Endothelial cell of umbilical vein (primary cell): Measurements from ENCODE around the gene GIPR. TPM values are rescaled to one million over a fixed set of nuclear protein-coding genes. Genes with fewer than 3 reads are reported as not detected.

Experiments used
- BruUV-seq: library from RNA; stranded (reverse); fragments of 400-500 nt; replicated peaks from 2 replicates; lab custom pipeline; 2021; lab: Mats Ljungman, UMichigan
- CTCF ChIA-PET: fragments of 300-600, 350-600 bp; sonication (Branson Sonifier 250); formaldehyde crosslinking; loops from one replicate; lab custom pipeline; 2021; ENCODE audit warnings: antibody characterized with exemption, inconsistent platforms; lab: Charles Lee
- POLR2A ChIA-PET: fragments of 300-600, 350-600 bp; sonication (Branson Sonifier 250); formaldehyde crosslinking; loops from one replicate; lab custom pipeline; 2021; ENCODE audit warnings: antibody characterized with exemption, inconsistent platforms; lab: Charles Lee
- DNase-seq: peaks from one replicate; pipeline ENCODE4 v3.0.0-alpha.2; 2011; ENCODE audit warnings: low read depth, low spot score
- FAIRE-seq: peaks from 2 replicates; lab custom pipeline; 2011; peaks lifted over from hg19 to GRCh38; lab: Jason Lieb, UNC
- H2AFZ ChIP-seq: 2 replicates; pipeline ENCODE4 v1.6.0; 2012; ENCODE audit warnings: low read depth, low read length, control low read depth, inconsistent platforms
- H3K27ac ChIP-seq: 2 replicates; pipeline ENCODE4 v1.5.1; 2011; ENCODE audit warnings: low read depth, mild to moderate bottlenecking, control low read depth, low read length, moderate library complexity; ENCODE audit not compliant: insufficient read depth
- H3K27me3 ChIP-seq, 2 experiments: 2 replicates each; pipeline versions ENCODE4 v1.6.0 to v1.6.1; 2011; ENCODE audit warnings: low read length in 2 of 2, mixed read lengths in 1 of 2; ENCODE audit not compliant: control insufficient read depth in 2 of 2, insufficient read depth in 2 of 2
- H3K36me3 ChIP-seq, 2 experiments: 2 replicates in 1 of 2; 3 replicates in 1 of 2; pipeline ENCODE4 v1.5.1; 2011; ENCODE audit warnings: low read length in 2 of 2, mild to moderate bottlenecking in 1 of 2, moderate library complexity in 1 of 2; ENCODE audit not compliant: control insufficient read depth in 2 of 2, insufficient read depth in 2 of 2; ENCODE audit errors: extremely low read depth in 1 of 2
- H3K4me1 ChIP-seq: 3 replicates; pipeline ENCODE4 v1.5.1; 2011; ENCODE audit warnings: mild to moderate bottlenecking, low read length; ENCODE audit not compliant: control insufficient read depth, insufficient read depth; ENCODE audit errors: extremely low read depth
- H3K4me2 ChIP-seq: 2 replicates; pipeline ENCODE4 v1.6.1; 2011; ENCODE audit warnings: low read length, control low read depth, mixed read lengths; ENCODE audit not compliant: insufficient read depth
- H3K4me3 ChIP-seq, 3 experiments: fragments of 200-600 bp in 1 of 3; sonication (generic), shearing (Covaris generic) in 1 of 3; replicated peaks in 1 of 3; 2 replicates each; pipeline ENCODE4 v1.5.1; 2011 to 2016; ENCODE audit warnings: control low read depth in 3 of 3, low read length in 3 of 3, mild to moderate bottlenecking in 2 of 3, inconsistent platforms in 1 of 3, low read depth in 1 of 3, moderate library complexity in 1 of 3; ENCODE audit not compliant: insufficient read depth in 1 of 3
- H3K79me2 ChIP-seq: 2 replicates; pipeline ENCODE4 v1.6.0; 2012; ENCODE audit warnings: low read length, inconsistent platforms; ENCODE audit not compliant: control insufficient read depth, insufficient read depth
- H3K9ac ChIP-seq: replicated peaks from 2 replicates; pipeline ENCODE3; 2011; ENCODE audit warnings: low read length, control low read depth; ENCODE audit not compliant: insufficient read depth; ENCODE audit errors: extremely low read depth
- H3K9me1 ChIP-seq: replicated peaks from 3 replicates; pipeline ENCODE4 v1.6.0; 2011; ENCODE audit warnings: mild to moderate bottlenecking, low read length; ENCODE audit not compliant: control insufficient read depth, insufficient read depth; ENCODE audit errors: extremely low read depth
- H3K9me3 ChIP-seq: replicated peaks from 2 replicates; pipeline ENCODE4 v1.5.1; 2012; ENCODE audit warnings: low read length, inconsistent platforms; ENCODE audit not compliant: control insufficient read depth, insufficient read depth
- H4K20me1 ChIP-seq: replicated peaks from 2 replicates; pipeline ENCODE3; 2011; ENCODE audit warnings: mild to moderate bottlenecking, low read length; ENCODE audit not compliant: control insufficient read depth, insufficient read depth; ENCODE audit errors: extremely low read depth
- EZH2 ChIP-seq: IDR thresholded peaks from 2 replicates; pipeline ENCODE4 v1.6.1; 2012; ENCODE audit warnings: borderline replicate concordance, low read depth, mild to moderate bottlenecking, moderate library complexity, low read length, inconsistent platforms; ENCODE audit not compliant: severe bottlenecking
- FOS ChIP-seq: IDR thresholded peaks from 2 replicates; pipeline ENCODE4 v1.6.1; 2011; ENCODE audit warnings: mild to moderate bottlenecking, low read length, moderate library complexity, borderline replicate concordance; ENCODE audit not compliant: insufficient read depth
- GATA2 ChIP-seq: IDR thresholded peaks from 2 replicates; pipeline ENCODE4 v1.7.0; 2011; ENCODE audit warnings: low read depth, mild to moderate bottlenecking, moderate library complexity, mixed read lengths, low read length; ENCODE audit not compliant: insufficient read length, insufficient read depth
- JUN ChIP-seq: IDR thresholded peaks from 2 replicates; pipeline ENCODE4 v1.6.1; 2011; ENCODE audit warnings: borderline replicate concordance, low read depth; ENCODE audit not compliant: insufficient read length, insufficient read depth
- MYC ChIP-seq: IDR thresholded peaks from one replicate; pipeline ENCODE4 v1.6.1; 2011; ENCODE audit warnings: mild to moderate bottlenecking, low read depth, low read length
- POLR2A ChIP-seq: IDR thresholded peaks from 2 replicates; pipeline ENCODE4 v1.6.1; 2012; ENCODE audit warnings: low read depth, mild to moderate bottlenecking, control low read depth, low read length
- POLR2AphosphoS5 ChIP-seq: IDR thresholded peaks from 2 replicates; pipeline ENCODE4 v1.6.1; 2012; ENCODE audit warnings: low read depth, mild to moderate bottlenecking, control low read depth, low read length, moderate library complexity; ENCODE audit not compliant: insufficient read depth
- dilution Hi-C: fragments of 300-500 bp; cut with MboI; formaldehyde crosslinking; loops from one replicate; pipeline ENCODE4 v1.15.0; 2019; ENCODE audit warnings: low sequenced_read_pairs; ENCODE audit not compliant: extremely low pct_ligation_motif_present
- intact Hi-C: fragments of 100-400 bp; cut with micrococcal nuclease; formaldehyde crosslinking; loops from one replicate; pipeline ENCODE4 v1.10.0; 2022
- polyA plus RNA-seq, 4 experiments: library from polyadenylated mRNA; depleted of rRNA in 3 of 4; stranded (reverse) in 3 of 4; unstranded in 1 of 4; fragments of >200 nt; gene quantifications; 2 replicates each; pipeline versions ENCODE4 v1.2.1 to v1.2.3, GENCODE V29; 2011 to 2012; ENCODE audit warnings: missing spikeins in 1 of 4
- total RNA-seq: library from RNA; stranded (reverse); gene quantifications from 2 replicates; pipeline ENCODE4 v1.2.3, GENCODE V29; 2021
- TF ChIP-seq, protein P1 (sequence below): IDR thresholded peaks from 2 replicates; pipeline ENCODE4 v1.6.1; 2011; ENCODE audit not compliant: insufficient read depth, insufficient read length
- TF ChIP-seq, protein P2 (sequence below), 2 donors: IDR thresholded peaks; 1 replicate in 1 of 2; 2 replicates in 1 of 2; pipeline ENCODE4 v1.5.1; 2011; ENCODE audit warnings: low read length in 2 of 2, mild to moderate bottlenecking in 2 of 2, moderate library complexity in 2 of 2, control low read depth in 1 of 2, inconsistent platforms in 1 of 2, low read depth in 1 of 2; ENCODE audit not compliant: insufficient read depth in 1 of 2; ENCODE audit errors: extremely low read depth in 1 of 2

The GIPR gene
- total and polyA plus RNA-seq, 2 donors (not counting 3 experiments of a cell fraction or from before 2014, with no cell fraction given) = not detected

DNA sequence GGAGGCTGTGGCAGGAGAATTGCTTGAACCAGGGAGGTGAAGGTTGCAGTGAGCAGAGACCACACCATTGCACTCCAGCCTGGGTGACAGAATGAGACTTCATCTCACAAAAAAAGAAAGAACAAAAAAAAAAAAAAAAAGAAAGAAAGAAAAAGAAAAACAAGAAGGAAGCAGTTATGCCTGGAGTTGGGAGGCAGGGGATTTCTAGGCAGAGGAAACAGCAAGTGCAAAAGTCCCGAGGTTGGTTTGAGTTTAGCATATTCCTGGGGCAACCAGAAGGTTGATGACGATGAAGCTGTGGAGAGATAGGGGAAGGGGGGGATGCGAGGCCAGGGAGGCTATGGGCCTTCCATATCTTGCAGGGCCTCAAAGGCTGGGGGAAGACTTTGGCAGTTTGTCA is 17.3 kb upstream of the GIPR start:
- Histone ChIP-seq H3K36me3 (no peaks in the 10 kb centered on the region), H3K9me1 (no peaks in the 10 kb centered on the region), H2AFZ (no peak overlapping the region), H3K9ac (no peak overlapping the region), H4K20me1 (no peaks in the 10 kb centered on the region), H3K79me2 (no peaks in the 10 kb centered on the region), H3K4me3 (no peak overlapping the region), H3K27ac (no peak overlapping the region), H3K4me2 (no peak overlapping the region), H3K4me1 (peaks cover 6% of the 10 kb centered on the region), H3K27me3 (no peaks in the 10 kb centered on the region), H3K9me3 (no peaks in the 10 kb centered on the region)
- dilution Hi-C loops (no loop called here), intact Hi-C loops (no loop called here)
- no peak for TF ChIP-seq POLR2AphosphoS5
- TF ChIP-seq, protein P1, sequence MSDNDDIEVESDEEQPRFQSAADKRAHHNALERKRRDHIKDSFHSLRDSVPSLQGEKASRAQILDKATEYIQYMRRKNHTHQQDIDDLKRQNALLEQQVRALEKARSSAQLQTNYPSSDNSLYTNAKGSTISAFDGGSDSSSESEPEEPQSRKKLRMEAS = no peak
- TF ChIP-seq GATA2 = no peak
- TF ChIP-seq, protein P2, sequence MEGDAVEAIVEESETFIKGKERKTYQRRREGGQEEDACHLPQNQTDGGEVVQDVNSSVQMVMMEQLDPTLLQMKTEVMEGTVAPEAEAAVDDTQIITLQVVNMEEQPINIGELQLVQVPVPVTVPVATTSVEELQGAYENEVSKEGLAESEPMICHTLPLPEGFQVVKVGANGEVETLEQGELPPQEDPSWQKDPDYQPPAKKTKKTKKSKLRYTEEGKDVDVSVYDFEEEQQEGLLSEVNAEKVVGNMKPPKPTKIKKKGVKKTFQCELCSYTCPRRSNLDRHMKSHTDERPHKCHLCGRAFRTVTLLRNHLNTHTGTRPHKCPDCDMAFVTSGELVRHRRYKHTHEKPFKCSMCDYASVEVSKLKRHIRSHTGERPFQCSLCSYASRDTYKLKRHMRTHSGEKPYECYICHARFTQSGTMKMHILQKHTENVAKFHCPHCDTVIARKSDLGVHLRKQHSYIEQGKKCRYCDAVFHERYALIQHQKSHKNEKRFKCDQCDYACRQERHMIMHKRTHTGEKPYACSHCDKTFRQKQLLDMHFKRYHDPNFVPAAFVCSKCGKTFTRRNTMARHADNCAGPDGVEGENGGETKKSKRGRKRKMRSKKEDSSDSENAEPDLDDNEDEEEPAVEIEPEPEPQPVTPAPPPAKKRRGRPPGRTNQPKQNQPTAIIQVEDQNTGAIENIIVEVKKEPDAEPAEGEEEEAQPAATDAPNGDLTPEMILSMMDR (IDR thresholded peaks at IDR 0.05; ENCODE audit: extremely low read depth in 1 of 2, insufficient read depth in 1 of 2, low read depth in 1 of 2, low read length in 2 of 2) = no peak
- TF ChIP-seq POLR2A = no peak
- no peak for TF ChIP-seq EZH2
- TF ChIP-seq JUN = no peak
- no peak for TF ChIP-seq MYC
- no peak for TF ChIP-seq FOS
- FAIRE-seq = no peak
- ChIA-PET CTCF (interaction anchor here (0.7 to 1.4 kb wide), 4 partner anchors 12 to 211 kb away, joined by 3 to 4 read pairs (median 4); no protein-coding TSS in a partner anchor), POLR2A (no interaction called here)
- BruUV-seq = no TSS peak
- DNase-seq = no peak
